Measurements from ENCODE around the gene TMC3.

TMC3 gene

DNA sequence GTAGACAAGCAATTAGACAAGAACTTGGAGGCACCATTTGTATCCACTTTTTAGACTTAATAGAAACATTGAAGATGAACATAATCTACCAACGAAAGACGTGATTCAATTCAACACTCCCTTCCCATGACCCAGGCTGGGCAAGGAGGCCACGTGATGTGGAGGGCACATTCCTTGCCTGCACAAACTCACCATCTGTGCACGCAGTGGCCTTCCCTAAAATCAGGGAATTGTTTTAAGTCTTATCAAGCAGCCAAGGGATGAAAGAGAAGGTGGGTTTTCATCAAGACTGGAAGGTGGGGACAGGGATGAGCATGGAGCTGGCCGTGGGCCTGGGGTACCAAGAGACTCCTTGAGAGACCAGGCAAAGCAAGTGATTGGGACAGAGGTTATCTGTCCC lies 63.5 kb downstream of the TMC3 start:
- Histone ChIP-seq H3K4me1 (ENCODE audit: control insufficient read depth, insufficient read depth, low read length, poor library complexity, severe bottlenecking) (no peaks in the 10 kb centered on the region), H3K27ac (ENCODE audit: low read depth, low read length, severe bottlenecking) (no peak overlapping the region), H3K36me3 (ENCODE audit: control insufficient read depth, insufficient read depth, low read length) (peaks cover 6% of the 10 kb centered on the region), H3K9me3 (ENCODE audit: control insufficient read depth, low read length) (no peaks in the 10 kb centered on the region), H3K4me3 (ENCODE audit: extremely low read depth, insufficient read depth, low read length, poor library complexity, severe bottlenecking) (no peak overlapping the region)
- 98 to 100% methylated on average over 3 to 5 of the region's 5 CpGs for WGBS, 2 experiments (ENCODE audit: insufficient coverage in 2 of 2)

DNA sequence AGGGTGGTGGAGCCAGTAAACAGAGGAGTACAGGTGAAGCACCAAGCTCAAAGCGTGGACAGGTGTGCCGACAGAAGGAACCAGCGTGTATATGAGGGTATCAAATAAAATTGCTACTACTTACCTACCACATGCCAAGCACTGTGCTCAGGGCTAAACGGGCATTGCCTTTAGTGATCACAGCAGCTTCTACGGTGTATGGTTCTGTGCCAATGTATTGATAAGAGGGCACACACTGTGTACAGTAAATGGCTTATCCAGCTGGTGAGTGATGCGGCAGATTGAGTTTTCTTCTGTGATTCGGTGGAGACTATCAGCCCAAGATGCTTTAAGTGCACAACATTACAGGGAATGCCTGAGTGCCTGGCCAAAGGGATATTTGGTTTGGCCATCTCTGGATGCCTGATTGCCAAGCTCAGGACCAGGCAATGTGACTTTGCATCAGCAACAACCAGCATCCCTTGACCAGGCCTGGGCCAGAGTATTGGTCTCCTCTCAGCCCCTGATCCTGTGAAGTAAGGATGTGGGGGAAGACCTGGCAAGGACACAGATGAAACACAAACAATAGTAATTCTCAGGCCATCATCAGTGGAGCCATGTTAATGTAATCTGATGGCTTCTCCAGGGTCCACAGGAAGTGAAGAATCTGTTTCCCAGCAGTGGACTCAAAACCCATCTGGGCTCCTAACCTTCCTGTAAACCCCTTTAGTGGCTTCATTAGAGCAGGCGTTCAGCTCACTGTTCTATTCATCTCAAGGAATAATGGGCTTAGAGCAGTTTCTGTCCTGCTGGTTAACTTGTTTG lies 64.2 kb downstream of the TMC3 start:
- no peak overlapping the region for H3K4me3 ChIP-seq (ENCODE audit: extremely low read depth, insufficient read depth, low read length, poor library complexity, severe bottlenecking)
- 87 to 97% methylated on average over 4 to 6 of the region's 8 CpGs for WGBS, 2 experiments (ENCODE audit: insufficient coverage in 2 of 2)
- no peaks in the 10 kb centered on the region for H3K9me3 ChIP-seq (ENCODE audit: control insufficient read depth, low read length)
- H3K27ac ChIP-seq (ENCODE audit: low read depth, low read length, severe bottlenecking): no peak overlapping the region
- peaks cover 6% of the 10 kb centered on the region for H3K36me3 ChIP-seq (ENCODE audit: control insufficient read depth, insufficient read depth, low read length)
- H3K4me1 ChIP-seq (ENCODE audit: control insufficient read depth, insufficient read depth, low read length, poor library complexity, severe bottlenecking): no peaks in the 10 kb centered on the region

DNA sequence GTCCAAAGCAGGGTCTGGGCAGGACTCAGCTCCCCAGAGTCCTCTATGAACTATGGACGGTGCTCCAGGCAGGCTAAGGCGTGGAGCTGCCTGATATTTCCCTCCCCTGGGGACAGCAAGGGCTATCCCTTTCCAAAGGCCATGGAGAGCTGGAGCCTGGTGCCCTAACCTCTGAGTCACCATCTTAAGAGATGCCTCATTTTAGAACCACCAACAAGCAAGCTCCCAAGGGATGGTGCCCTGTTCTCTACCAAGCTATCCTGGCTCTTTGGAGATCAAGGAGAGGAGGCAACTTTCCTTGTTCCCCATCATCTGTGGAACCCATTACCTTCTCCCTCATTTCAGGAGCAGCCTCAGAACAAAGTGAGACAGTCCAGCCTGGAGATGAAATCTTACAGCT lies 65.8 kb downstream of the TMC3 start:
- Histone ChIP-seq H3K4me1 (ENCODE audit: control insufficient read depth, insufficient read depth, low read length, poor library complexity, severe bottlenecking) (peaks cover 11% of the 10 kb centered on the region), H3K27ac (ENCODE audit: low read depth, low read length, severe bottlenecking) (no peak overlapping the region), H3K36me3 (ENCODE audit: control insufficient read depth, insufficient read depth, low read length) (peaks cover 6% of the 10 kb centered on the region), H3K4me3 (ENCODE audit: extremely low read depth, insufficient read depth, low read length, poor library complexity, severe bottlenecking) (no peak overlapping the region), H3K9me3 (ENCODE audit: control insufficient read depth, low read length) (no peaks in the 10 kb centered on the region)
- WGBS, 2 experiments (ENCODE audit: insufficient coverage in 2 of 2): 100% methylated on average over 1 to 2 of the region's 2 CpGs

DNA sequence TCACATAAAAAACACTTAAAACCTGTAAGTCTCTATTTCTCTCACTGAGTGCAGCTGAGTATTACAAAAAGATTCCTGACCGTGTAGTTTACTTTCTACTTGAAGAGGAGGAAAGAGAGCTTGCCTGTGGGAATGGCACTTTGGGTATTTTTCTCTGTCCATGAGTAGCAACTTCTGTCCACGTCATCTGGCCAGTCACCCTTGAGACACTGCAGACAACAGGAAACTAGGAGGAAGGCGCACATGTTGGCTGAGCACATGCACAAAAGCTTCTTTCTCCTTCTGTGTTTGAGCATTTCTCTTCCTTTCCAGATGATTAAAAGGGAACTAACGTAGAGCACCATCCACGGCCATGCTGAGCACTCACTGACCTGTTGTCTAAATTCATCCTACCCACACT lies 69.8 kb downstream of the TMC3 start:
- no peak overlapping the region for H3K4me3 ChIP-seq (ENCODE audit: extremely low read depth, insufficient read depth, low read length, poor library complexity, severe bottlenecking)
- H3K36me3 ChIP-seq (ENCODE audit: control insufficient read depth, insufficient read depth, low read length): no peaks in the 10 kb centered on the region
- H3K4me1 ChIP-seq (ENCODE audit: control insufficient read depth, insufficient read depth, low read length, poor library complexity, severe bottlenecking): peaks cover 11% of the 10 kb centered on the region
- no peaks in the 10 kb centered on the region for H3K9me3 ChIP-seq (ENCODE audit: control insufficient read depth, low read length)
- H3K27ac ChIP-seq (ENCODE audit: low read depth, low read length, severe bottlenecking): peak overlapping the region; percentile 91
- 91 to 94% methylated on average over 3 to 4 of the region's 5 CpGs for WGBS, 2 experiments (ENCODE audit: insufficient coverage in 2 of 2)

DNA sequence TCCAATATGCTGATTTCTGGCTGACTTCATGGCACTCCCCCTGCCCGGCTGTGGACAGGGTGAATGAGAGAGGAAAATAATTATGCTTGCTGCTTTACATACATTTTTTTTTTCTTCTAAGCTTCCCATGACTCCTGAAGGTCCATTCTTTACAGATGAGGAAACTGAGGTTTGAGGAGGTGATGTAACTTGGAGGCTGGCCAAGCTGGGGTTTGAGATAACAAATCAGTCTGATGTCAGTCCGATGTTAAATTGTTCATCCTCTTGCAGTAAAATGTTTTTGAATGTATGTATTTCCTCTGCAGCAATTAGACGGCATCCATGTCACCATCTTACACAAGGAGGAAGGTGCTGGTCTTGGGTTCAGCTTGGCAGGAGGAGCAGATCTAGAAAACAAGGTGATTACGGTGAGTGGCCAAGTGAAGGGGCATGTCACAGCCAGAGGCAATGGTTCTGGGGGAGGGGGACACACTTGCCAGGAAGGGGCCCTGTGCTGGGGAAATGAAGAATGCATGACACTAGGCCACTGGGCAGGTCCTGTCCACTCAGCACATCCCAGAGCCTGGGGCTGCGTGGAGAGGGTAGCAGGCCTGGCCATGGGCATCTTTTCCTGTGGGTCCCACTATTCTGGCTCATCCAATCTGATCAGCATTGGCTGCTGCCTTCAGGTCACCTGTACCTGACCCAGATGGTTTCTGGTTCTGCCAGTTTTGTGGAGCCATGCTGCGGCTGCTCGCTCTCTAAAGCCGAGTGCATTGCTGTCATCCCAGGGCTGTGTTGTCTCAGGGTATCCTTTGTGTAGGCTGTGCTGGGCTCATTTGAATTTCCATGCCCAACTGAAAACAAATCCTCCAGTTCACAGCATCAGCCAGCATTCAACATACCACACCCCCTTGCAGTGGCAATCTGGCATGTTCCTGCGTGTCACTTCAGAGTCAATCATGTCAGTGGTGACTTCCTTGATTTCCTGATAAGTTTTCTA lies 70.5 kb downstream of the TMC3 start:
- Histone ChIP-seq H3K36me3 (ENCODE audit: control insufficient read depth, insufficient read depth, low read length) (no peaks in the 10 kb centered on the region), H3K9me3 (ENCODE audit: control insufficient read depth, low read length) (no peaks in the 10 kb centered on the region), H3K4me1 (ENCODE audit: control insufficient read depth, insufficient read depth, low read length, poor library complexity, severe bottlenecking) (peaks cover 11% of the 10 kb centered on the region), H3K27ac (ENCODE audit: low read depth, low read length, severe bottlenecking) (peak overlapping the region; percentile 91), H3K4me3 (ENCODE audit: extremely low read depth, insufficient read depth, low read length, poor library complexity, severe bottlenecking) (no peak overlapping the region)
- 63 to 65% methylated on average over 6 to 7 of the region's 9 CpGs for WGBS, 2 experiments (ENCODE audit: insufficient coverage in 2 of 2)

DNA sequence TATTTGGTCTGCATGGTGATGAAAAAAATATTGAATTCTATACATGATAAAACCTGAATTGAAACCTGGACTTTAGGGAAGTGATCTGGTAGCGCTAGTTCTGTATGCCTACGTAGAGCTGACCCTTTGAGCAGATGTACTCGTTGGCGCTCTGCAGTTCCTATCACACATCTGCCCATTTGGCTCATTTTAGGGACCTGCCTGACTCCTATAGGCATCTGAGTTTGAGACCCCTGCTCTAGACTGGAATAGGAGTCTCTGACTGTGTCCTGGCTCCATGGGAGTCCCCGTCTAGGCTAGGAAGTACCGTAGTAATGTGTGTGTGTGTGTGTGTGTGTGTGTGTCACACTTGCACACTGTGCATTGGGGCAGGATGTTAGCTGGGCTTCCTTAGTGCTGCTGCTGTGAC lies 71.3 kb downstream of the TMC3 start:
- H3K4me3 ChIP-seq (ENCODE audit: extremely low read depth, insufficient read depth, low read length, poor library complexity, severe bottlenecking): no peak overlapping the region
- no peak overlapping the region for H3K27ac ChIP-seq (ENCODE audit: low read depth, low read length, severe bottlenecking)
- no peaks in the 10 kb centered on the region for H3K9me3 ChIP-seq (ENCODE audit: control insufficient read depth, low read length)
- no peaks in the 10 kb centered on the region for H3K36me3 ChIP-seq (ENCODE audit: control insufficient read depth, insufficient read depth, low read length)
- 89 to 95% methylated on average over 6 of the region's 6 CpGs for WGBS, 2 experiments (ENCODE audit: insufficient coverage in 2 of 2)
- H3K4me1 ChIP-seq (ENCODE audit: control insufficient read depth, insufficient read depth, low read length, poor library complexity, severe bottlenecking): peaks cover 11% of the 10 kb centered on the region

DNA sequence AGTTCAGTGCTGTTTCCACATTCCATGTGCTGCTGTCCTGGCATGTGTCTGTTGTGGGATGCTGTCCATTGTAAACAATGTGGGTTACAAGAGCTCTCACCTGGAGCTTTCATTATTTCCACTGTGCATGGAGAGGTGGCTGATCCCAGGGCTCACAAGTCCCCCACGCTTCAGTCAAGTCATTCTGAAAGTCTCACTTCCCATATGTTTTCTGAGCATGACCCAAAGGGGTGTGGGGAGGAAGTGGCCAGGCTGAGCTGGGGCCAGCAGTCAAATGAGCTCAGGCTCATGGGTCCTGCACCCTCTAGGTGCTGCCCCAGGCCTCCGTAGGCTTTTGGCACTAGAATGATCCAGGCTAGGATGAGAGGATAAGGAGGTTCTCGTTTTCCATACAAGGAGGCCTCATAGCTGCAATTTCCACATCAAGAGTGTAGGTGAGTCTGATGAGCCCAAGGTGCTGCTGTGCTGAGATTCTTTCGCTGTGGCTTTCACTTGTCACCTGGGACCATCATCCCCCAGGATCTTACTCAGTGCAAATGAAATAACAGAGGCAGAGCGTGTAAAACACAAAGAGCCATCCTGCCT lies 72.1 kb downstream of the TMC3 start:
- H3K9me3 ChIP-seq (ENCODE audit: control insufficient read depth, low read length): no peaks in the 10 kb centered on the region
- no peaks in the 10 kb centered on the region for H3K36me3 ChIP-seq (ENCODE audit: control insufficient read depth, insufficient read depth, low read length)
- no peak overlapping the region for H3K4me3 ChIP-seq (ENCODE audit: extremely low read depth, insufficient read depth, low read length, poor library complexity, severe bottlenecking)
- 87 to 92% methylated on average over 3 to 4 of the region's 5 CpGs for WGBS, 2 experiments (ENCODE audit: insufficient coverage in 2 of 2)
- H3K4me1 ChIP-seq (ENCODE audit: control insufficient read depth, insufficient read depth, low read length, poor library complexity, severe bottlenecking): peaks cover 11% of the 10 kb centered on the region
- H3K27ac ChIP-seq (ENCODE audit: low read depth, low read length, severe bottlenecking): no peak overlapping the region

DNA sequence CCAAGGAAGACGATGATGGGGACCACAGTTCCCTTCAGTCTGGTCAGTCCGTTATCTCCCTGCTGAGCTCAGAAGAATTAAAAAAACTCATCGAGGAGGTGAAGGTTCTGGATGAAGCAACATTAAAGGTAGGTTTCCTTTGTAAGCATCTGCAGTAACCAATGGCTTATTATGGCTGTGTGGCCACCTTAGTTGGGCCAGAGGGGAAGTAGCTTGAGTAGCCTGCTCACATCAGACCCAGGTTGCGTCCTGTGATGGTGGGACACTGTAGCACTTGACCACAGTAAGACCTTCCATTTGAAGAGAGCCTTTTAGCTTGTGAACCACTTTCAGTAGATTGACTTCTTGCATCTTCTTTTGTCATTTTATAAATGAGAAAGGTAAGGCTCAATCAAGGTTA lies 72.6 kb downstream of the TMC3 start:
- Histone ChIP-seq H3K9me3 (ENCODE audit: control insufficient read depth, low read length) (no peaks in the 10 kb centered on the region), H3K27ac (ENCODE audit: low read depth, low read length, severe bottlenecking) (no peak overlapping the region), H3K4me3 (ENCODE audit: extremely low read depth, insufficient read depth, low read length, poor library complexity, severe bottlenecking) (no peak overlapping the region), H3K36me3 (ENCODE audit: control insufficient read depth, insufficient read depth, low read length) (no peaks in the 10 kb centered on the region), H3K4me1 (ENCODE audit: control insufficient read depth, insufficient read depth, low read length, poor library complexity, severe bottlenecking) (peaks cover 14% of the 10 kb centered on the region)
- WGBS, 2 experiments (ENCODE audit: insufficient coverage in 2 of 2): 92 to 95% methylated on average over 4 of the region's 4 CpGs

DNA sequence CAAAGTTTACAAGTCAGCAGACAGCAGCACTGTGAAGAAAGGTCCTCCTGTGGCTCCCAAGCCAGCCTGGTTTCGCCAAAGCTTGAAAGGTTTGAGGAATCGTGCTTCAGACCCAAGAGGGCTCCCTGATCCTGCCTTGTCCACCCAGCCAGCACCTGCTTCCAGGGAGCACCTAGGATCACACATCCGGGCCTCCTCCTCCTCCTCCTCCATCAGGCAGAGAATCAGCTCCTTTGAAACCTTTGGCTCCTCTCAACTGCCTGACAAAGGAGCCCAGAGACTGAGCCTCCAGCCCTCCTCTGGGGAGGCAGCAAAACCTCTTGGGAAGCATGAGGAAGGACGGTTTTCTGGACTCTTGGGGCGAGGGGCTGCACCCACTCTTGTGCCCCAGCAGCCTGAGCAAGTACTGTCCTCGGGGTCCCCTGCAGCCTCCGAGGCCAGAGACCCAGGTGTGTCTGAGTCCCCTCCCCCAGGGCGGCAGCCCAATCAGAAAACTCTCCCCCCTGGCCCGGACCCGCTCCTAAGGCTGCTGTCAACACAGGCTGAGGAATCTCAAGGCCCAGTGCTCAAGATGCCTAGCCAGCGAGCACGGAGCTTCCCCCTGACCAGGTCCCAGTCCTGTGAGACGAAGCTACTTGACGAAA lies 74.3 kb downstream of the TMC3 start:
- Histone ChIP-seq H3K9me3 (ENCODE audit: control insufficient read depth, low read length) (no peaks in the 10 kb centered on the region), H3K27ac (ENCODE audit: low read depth, low read length, severe bottlenecking) (no peak overlapping the region), H3K4me1 (ENCODE audit: control insufficient read depth, insufficient read depth, low read length, poor library complexity, severe bottlenecking) (peaks cover 14% of the 10 kb centered on the region), H3K36me3 (ENCODE audit: control insufficient read depth, insufficient read depth, low read length) (no peaks in the 10 kb centered on the region), H3K4me3 (ENCODE audit: extremely low read depth, insufficient read depth, low read length, poor library complexity, severe bottlenecking) (no peak overlapping the region)
- WGBS, 2 experiments (ENCODE audit: insufficient coverage in 2 of 2): 83 to 91% methylated on average over 13 of the region's 14 CpGs

DNA sequence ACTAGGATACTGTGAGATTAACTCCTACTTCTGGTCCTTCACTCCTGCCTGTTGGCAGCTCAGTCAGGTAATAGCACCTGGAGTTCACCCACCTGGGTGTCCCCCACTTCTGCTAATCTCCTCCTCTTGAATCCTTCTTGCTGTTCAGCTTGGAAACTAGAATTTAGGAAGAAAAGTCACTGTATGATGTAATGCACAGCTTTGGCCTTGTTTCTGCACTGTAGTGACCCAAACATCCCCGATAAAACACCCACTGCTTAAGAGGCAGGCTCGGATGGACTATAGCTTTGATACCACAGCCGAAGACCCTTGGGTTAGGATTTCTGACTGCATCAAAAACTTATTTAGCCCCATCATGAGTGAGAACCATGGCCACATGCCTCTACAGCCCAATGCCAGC lies 74.9 kb downstream of the TMC3 start:
- H3K9me3 ChIP-seq (ENCODE audit: control insufficient read depth, low read length): no peaks in the 10 kb centered on the region
- WGBS, 2 experiments (ENCODE audit: insufficient coverage in 2 of 2): 100% methylated on average over 2 to 3 of the region's 3 CpGs
- H3K27ac ChIP-seq (ENCODE audit: low read depth, low read length, severe bottlenecking): no peak overlapping the region
- no peak overlapping the region for H3K4me3 ChIP-seq (ENCODE audit: extremely low read depth, insufficient read depth, low read length, poor library complexity, severe bottlenecking)
- H3K36me3 ChIP-seq (ENCODE audit: control insufficient read depth, insufficient read depth, low read length): no peaks in the 10 kb centered on the region
- H3K4me1 ChIP-seq (ENCODE audit: control insufficient read depth, insufficient read depth, low read length, poor library complexity, severe bottlenecking): peaks cover 12% of the 10 kb centered on the region
